Measurements from ENCODE around the gene PAXIP1.

DNA sequence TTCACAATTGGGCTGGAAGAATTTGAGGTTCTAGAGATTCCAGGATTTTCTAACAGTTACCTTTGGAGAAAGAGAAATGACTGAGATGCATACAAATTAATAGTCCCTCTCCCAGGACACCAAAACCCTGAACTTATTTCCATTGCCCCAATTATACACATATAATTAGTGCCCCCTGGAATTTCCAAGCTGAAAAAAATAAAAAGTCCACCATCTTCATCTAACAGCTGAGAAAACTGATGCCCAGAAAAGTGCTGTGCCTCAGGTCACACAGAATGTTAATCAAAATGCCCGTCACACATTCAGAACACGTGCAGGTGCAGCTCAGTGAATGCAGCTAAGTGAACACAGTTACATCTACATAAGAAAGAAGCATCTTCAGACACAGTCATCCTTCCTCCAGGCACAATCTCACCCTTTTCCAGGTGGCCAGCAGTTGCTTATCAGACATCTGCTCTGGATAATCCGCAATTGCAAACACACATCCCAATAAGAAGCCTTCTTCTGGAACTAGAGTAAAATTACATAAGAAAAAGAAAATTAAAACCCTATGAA, 35.4 kb downstream of the PAXIP1 start:
- TF ChIP-seq POLR2A (IDR thresholded peaks at IDR 0.05) = no peak
- TF ChIP-seq, protein P1, sequence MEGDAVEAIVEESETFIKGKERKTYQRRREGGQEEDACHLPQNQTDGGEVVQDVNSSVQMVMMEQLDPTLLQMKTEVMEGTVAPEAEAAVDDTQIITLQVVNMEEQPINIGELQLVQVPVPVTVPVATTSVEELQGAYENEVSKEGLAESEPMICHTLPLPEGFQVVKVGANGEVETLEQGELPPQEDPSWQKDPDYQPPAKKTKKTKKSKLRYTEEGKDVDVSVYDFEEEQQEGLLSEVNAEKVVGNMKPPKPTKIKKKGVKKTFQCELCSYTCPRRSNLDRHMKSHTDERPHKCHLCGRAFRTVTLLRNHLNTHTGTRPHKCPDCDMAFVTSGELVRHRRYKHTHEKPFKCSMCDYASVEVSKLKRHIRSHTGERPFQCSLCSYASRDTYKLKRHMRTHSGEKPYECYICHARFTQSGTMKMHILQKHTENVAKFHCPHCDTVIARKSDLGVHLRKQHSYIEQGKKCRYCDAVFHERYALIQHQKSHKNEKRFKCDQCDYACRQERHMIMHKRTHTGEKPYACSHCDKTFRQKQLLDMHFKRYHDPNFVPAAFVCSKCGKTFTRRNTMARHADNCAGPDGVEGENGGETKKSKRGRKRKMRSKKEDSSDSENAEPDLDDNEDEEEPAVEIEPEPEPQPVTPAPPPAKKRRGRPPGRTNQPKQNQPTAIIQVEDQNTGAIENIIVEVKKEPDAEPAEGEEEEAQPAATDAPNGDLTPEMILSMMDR (IDR thresholded peaks at IDR 0.05) = no peak
